ENCODE data around the gene NDOR1.

Gene NDOR1

DNA sequence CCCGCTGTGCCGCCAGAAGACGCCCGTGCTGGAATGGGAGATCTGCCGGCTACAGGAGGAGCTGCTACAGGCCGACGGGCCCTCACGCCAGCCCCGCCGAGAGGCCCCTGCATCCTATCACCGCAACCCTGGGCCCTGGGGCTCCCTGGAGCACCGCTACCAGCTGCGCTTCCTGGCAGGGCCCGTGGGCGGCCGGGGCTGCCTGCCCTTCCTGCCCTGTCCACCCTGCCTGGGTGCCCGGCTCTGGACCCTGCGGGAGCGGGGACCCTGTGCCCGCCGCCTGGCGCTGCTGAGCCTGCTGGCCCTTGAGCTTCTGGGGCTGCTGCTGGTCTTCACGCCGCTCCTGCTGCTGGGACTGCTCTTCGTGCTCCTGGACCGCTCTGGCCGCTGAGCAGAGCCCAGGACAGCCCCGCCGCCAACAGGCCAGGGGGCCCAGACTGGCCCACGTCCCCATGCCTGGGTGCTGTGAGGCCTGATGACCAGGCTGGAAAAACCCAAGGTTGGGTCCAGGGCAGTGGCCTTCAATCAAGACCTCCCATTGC lies 12.8 kb downstream of the NDOR1 start:
- DNase-seq (ENCODE audit: extremely low read depth, insufficient read length), result no peak
- Histone ChIP-seq H3K27me3 (replicated peaks; ENCODE audit: control insufficient read depth, insufficient read depth, low read length) (no peaks in the 10 kb centered on the region), H3K36me3 (ENCODE audit: control insufficient read depth, insufficient read depth, low read length) (peaks cover 10% of the 10 kb centered on the region), H3K4me3 (replicated peaks; ENCODE audit: low read depth, low read length) (no peak overlapping the region)
- TF ChIP-seq, protein P1, sequence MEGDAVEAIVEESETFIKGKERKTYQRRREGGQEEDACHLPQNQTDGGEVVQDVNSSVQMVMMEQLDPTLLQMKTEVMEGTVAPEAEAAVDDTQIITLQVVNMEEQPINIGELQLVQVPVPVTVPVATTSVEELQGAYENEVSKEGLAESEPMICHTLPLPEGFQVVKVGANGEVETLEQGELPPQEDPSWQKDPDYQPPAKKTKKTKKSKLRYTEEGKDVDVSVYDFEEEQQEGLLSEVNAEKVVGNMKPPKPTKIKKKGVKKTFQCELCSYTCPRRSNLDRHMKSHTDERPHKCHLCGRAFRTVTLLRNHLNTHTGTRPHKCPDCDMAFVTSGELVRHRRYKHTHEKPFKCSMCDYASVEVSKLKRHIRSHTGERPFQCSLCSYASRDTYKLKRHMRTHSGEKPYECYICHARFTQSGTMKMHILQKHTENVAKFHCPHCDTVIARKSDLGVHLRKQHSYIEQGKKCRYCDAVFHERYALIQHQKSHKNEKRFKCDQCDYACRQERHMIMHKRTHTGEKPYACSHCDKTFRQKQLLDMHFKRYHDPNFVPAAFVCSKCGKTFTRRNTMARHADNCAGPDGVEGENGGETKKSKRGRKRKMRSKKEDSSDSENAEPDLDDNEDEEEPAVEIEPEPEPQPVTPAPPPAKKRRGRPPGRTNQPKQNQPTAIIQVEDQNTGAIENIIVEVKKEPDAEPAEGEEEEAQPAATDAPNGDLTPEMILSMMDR (IDR thresholded peaks at IDR 0.05; ENCODE audit: insufficient read depth, low read length, poor library complexity, severe bottlenecking), result no peak

GRCh38 chr9:137218754-137219271 lies 13.3 kb downstream of the NDOR1 start:
- TF ChIP-seq, protein P1 (IDR thresholded peaks at IDR 0.05; ENCODE audit: insufficient read depth, low read length, poor library complexity, severe bottlenecking), result no peak
- Histone ChIP-seq H3K36me3 (ENCODE audit: control insufficient read depth, insufficient read depth, low read length) (peaks cover 10% of the 10 kb centered on the region), H3K27me3 (replicated peaks; ENCODE audit: control insufficient read depth, insufficient read depth, low read length) (no peaks in the 10 kb centered on the region), H3K4me3 (replicated peaks; ENCODE audit: low read depth, low read length) (no peak overlapping the region)
- no peak for DNase-seq (ENCODE audit: extremely low read depth, insufficient read length)

- DNase-seq (ENCODE audit: extremely low read depth, insufficient read length), result no peak
- H3K4me3 ChIP-seq (replicated peaks; ENCODE audit: low read depth, low read length), result no peak overlapping the region
- TF ChIP-seq, protein P1 (IDR thresholded peaks at IDR 0.05; ENCODE audit: insufficient read depth, low read length, poor library complexity, severe bottlenecking), result no peak
- H3K27me3 ChIP-seq (replicated peaks; ENCODE audit: control insufficient read depth, insufficient read depth, low read length), result no peaks in the 10 kb centered on the region
- peaks cover 10% of the 10 kb centered on the region for H3K36me3 ChIP-seq (ENCODE audit: control insufficient read depth, insufficient read depth, low read length)
Measured at GRCh38 chr9:137219757-137220316, 14.3 kb downstream of the NDOR1 start.

GRCh38 chr9:137220317-137221094 lies 15.0 kb downstream of the NDOR1 start:
- Histone ChIP-seq H3K36me3 (ENCODE audit: control insufficient read depth, insufficient read depth, low read length) (peaks cover 9% of the 10 kb centered on the region), H3K27me3 (replicated peaks; ENCODE audit: control insufficient read depth, insufficient read depth, low read length) (no peaks in the 10 kb centered on the region), H3K4me3 (replicated peaks; ENCODE audit: low read depth, low read length) (no peak overlapping the region)
- TF ChIP-seq, protein P1 (IDR thresholded peaks at IDR 0.05; ENCODE audit: insufficient read depth, low read length, poor library complexity, severe bottlenecking), result no peak
- DNase-seq (ENCODE audit: extremely low read depth, insufficient read length), result no peak

DNA sequence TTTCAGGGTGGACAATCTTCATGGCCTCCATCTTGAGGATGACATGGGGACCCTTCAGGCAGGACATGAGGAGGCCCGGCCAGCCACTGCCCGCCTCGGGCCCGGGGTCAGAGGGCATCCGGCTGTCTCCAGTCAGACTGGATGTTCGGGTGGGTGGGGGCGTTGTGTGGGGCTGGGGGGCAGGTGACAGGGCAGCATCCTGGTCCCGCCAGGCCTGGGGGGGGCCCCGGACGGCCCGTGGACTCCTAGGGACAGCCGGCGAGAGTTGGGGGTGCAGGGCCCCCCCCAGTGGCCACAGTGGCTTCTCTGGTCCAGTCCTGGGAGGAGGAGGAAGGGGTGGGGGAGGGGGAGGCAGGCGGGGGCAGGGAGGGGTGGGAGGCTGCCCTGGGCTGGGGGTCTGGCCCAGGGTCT lies 15.6 kb downstream of the NDOR1 start:
- DNase-seq (ENCODE audit: extremely low read depth, insufficient read length), result no peak

More for the DNA sequence above, 15.6 kb downstream of the NDOR1 start:
- peak overlapping the region; percentile 55 for H3K4me3 ChIP-seq (replicated peaks; ENCODE audit: low read depth, low read length)
- no peaks in the 10 kb centered on the region for H3K27me3 ChIP-seq (replicated peaks; ENCODE audit: control insufficient read depth, insufficient read depth, low read length)
- peaks cover 3% of the 10 kb centered on the region for H3K36me3 ChIP-seq (ENCODE audit: control insufficient read depth, insufficient read depth, low read length)
- TF ChIP-seq, protein P1 (IDR thresholded peaks at IDR 0.05; ENCODE audit: insufficient read depth, low read length, poor library complexity, severe bottlenecking), result no peak
